D721Med (cell line): ENCODE results near the gene ATP5MG.

Source experiments
- DNase-seq: peaks from one replicate; pipeline ENCODE4 v3.0.0; 2011; ENCODE audit warnings: low spot score; ENCODE audit not compliant: insufficient read length
- FAIRE-seq: peaks from 2 replicates; lab custom pipeline; 2011; peaks lifted over from hg19 to GRCh38; lab: Jason Lieb, UNC
- TF ChIP-seq, protein P1 (sequence below): IDR thresholded peaks from 2 replicates; pipeline ENCODE4 v1.5.1; 2012; ENCODE audit warnings: mild to moderate bottlenecking, control low read depth; ENCODE audit not compliant: insufficient read depth; ENCODE audit errors: missing control alignments

ATP5MG gene

GRCh38 chr11:118442301-118442700, 40.9 kb downstream of the ATP5MG start:
- DNase-seq (no peak), FAIRE-seq (no peak)
- TF ChIP-seq, protein P1, sequence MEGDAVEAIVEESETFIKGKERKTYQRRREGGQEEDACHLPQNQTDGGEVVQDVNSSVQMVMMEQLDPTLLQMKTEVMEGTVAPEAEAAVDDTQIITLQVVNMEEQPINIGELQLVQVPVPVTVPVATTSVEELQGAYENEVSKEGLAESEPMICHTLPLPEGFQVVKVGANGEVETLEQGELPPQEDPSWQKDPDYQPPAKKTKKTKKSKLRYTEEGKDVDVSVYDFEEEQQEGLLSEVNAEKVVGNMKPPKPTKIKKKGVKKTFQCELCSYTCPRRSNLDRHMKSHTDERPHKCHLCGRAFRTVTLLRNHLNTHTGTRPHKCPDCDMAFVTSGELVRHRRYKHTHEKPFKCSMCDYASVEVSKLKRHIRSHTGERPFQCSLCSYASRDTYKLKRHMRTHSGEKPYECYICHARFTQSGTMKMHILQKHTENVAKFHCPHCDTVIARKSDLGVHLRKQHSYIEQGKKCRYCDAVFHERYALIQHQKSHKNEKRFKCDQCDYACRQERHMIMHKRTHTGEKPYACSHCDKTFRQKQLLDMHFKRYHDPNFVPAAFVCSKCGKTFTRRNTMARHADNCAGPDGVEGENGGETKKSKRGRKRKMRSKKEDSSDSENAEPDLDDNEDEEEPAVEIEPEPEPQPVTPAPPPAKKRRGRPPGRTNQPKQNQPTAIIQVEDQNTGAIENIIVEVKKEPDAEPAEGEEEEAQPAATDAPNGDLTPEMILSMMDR, result no peak

DNA sequence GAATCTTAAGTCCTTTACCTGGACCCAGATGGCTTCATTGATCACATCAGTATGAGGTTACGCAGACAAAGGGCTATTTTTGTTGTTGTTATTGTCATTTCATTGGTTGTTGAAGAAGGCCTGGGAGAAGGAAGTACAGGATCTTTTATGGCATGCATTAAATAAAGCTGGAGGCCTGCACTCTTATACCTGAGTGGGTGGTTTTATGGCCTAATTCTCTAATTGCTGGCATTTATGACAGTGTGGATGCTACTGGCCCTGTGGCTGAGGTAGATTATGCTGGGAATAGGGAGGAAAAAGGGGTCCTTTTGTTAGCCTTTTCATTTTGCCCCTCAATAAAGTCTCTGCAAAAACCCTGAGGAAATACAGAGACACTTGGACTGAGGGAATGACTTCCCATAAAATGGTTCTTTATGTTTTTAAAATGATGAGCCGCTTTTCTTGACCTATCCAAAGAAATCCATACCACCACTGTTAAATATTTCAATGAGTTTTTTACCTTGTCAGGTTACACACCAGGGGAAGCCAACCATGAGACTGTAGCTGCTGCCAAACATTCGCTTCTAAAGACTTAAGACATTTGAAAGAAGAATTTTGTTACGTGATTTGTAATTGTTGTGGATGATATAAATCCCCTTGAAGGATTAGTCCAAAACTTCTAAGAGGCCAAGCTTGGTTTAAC, 41.6 kb downstream of the ATP5MG start:
- no peak for FAIRE-seq
- TF ChIP-seq, protein P1, result no peak
- DNase-seq, result no peak

DNA sequence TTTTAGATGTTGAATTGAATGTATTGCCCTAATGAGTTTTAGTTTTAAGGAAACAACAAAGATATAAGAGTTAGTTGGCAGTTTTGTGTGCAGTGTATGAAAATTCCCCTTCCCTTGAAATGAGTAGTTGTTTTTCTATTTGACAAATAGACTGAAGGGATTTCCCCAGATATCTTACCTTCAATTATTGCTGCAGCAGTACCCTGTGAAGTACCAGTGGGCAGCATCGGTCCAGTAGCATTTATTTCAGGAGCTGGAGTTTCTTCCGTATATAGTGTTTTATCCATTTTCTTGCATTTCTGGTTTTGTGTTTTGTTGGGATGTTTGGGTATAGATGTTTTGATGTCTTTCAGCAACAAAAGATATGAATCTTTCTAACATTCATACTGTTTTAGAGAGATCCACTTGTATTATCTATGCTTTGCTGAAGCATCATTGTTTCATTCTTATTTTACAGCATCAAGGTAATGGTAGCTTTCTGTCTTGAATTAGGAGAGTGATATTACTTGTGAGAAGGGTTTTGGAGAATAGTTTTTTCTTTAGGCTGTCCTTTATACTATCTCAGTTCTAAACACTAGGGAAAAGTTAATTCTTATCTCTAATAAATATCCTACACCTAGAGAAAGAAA, 42.3 kb downstream of the ATP5MG start:
- DNase-seq, result no peak
- TF ChIP-seq, protein P1, result no peak
- no peak for FAIRE-seq

- no peak for DNase-seq
- FAIRE-seq, result no peak
- TF ChIP-seq, protein P1, result no peak
Measured at GRCh38 chr11:118447423-118447822, 46.0 kb downstream of the ATP5MG start.

GRCh38 chr11:118448294-118448693, 46.9 kb downstream of the ATP5MG start:
- FAIRE-seq, result no peak

DNA sequence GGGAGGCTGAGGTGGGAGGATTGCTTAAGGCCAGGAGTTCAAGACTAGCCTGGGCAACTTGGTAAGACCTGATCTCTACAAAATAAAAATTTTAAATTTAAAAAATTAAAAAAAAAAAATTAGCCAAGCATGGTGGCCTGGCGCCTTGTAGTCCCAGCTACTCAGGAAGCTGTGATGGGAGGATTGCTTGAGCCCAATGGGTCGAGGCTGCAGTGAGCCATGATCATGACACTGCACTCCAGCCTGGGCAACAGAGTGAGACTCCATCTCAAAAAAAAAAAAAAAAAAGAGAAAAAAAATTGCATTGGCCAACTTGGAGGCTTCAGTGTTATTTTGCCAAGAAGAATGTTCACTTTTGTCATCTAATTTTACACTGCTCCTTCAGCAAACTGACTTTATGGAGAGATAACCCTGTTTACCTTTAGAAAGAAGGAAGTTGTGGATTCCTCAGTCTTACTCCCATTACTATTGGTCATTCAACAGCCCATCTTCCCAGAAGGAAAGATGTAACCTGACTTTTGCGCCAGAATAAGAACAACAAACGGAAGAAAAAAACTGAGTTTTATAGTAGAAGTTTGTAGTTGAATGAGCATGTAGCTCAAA, 48.0 kb downstream of the ATP5MG start:
- TF ChIP-seq, protein P1, result no peak
- FAIRE-seq, result no peak
- DNase-seq, result no peak

More at GRCh38 chr11:118448294-118448693, 46.9 kb downstream of the ATP5MG start:
- DNase-seq, result no peak
- TF ChIP-seq, protein P1, result no peak
